Keratinocyte (primary cell): Measurements from ENCODE around the gene CSTF1. TPM values are rescaled to one million over a fixed set of nuclear protein-coding genes. Genes with fewer than 3 reads are reported as not detected.

Experiments
- DNase-seq: peaks from one replicate; pipeline ENCODE4 v3.0.0-alpha.2; 2011; ENCODE audit warnings: low read depth, missing footprints, low spot score
- FAIRE-seq: peaks from 2 replicates; lab custom pipeline; 2011; peaks lifted over from hg19 to GRCh38; lab: Jason Lieb, UNC
- H2AFZ ChIP-seq: 2 replicates; pipeline ENCODE4 v1.6.0; 2012; ENCODE audit warnings: low read length, control low read depth, inconsistent platforms; ENCODE audit not compliant: control insufficient read depth
- H3K27ac ChIP-seq: 2 replicates; pipeline ENCODE4 v1.5.1; 2011; ENCODE audit warnings: low read length; ENCODE audit not compliant: control insufficient read depth, insufficient read depth
- H3K27me3 ChIP-seq: 3 replicates; pipeline ENCODE4 v1.6.0; 2011; ENCODE audit warnings: low read length; ENCODE audit not compliant: control insufficient read depth, insufficient read depth; ENCODE audit errors: extremely low read depth
- H3K36me3 ChIP-seq, 2 experiments: 2 replicates in 1 of 2; 3 replicates in 1 of 2; pipeline ENCODE4 v1.5.1; 2011; ENCODE audit warnings: low read length in 2 of 2, mild to moderate bottlenecking in 1 of 2; ENCODE audit not compliant: control insufficient read depth in 2 of 2, insufficient read depth in 2 of 2; ENCODE audit errors: extremely low read depth in 1 of 2
- H3K4me1 ChIP-seq: 3 replicates; pipeline ENCODE4 v1.5.1; 2011; ENCODE audit warnings: low read length; ENCODE audit not compliant: control insufficient read depth, insufficient read depth; ENCODE audit errors: extremely low read depth
- H3K4me2 ChIP-seq: 3 replicates; pipeline ENCODE4 v1.6.0; 2011; ENCODE audit warnings: low read depth, low read length; ENCODE audit not compliant: control insufficient read depth, insufficient read depth; ENCODE audit errors: extremely low read depth
- H3K4me3 ChIP-seq, 3 experiments: fragments of 200-600 bp in 1 of 3; sonication (generic) in 1 of 3; 2 replicates in 2 of 3; 3 replicates in 1 of 3; pipeline ENCODE4 v1.5.1; 2011 to 2016; ENCODE audit warnings: low read length in 3 of 3, mild to moderate bottlenecking in 3 of 3, control low read depth in 2 of 3, inconsistent platforms in 1 of 3, low read depth in 1 of 3, mixed read lengths in 1 of 3, mixed run types in 1 of 3, moderate library complexity in 1 of 3; ENCODE audit not compliant: control insufficient read depth in 2 of 3, insufficient read depth in 2 of 3; ENCODE audit errors: extremely low read depth in 1 of 3
- H3K79me2 ChIP-seq: 2 replicates; pipeline ENCODE4 v1.6.0; 2012; ENCODE audit warnings: low read length; ENCODE audit not compliant: control insufficient read depth, insufficient read depth
- H3K9ac ChIP-seq: 3 replicates; pipeline ENCODE4 v1.6.0; 2011; ENCODE audit warnings: low read length; ENCODE audit not compliant: control insufficient read depth, insufficient read depth; ENCODE audit errors: extremely low read depth
- H3K9me1 ChIP-seq: 3 replicates; pipeline ENCODE4 v1.6.0; 2011; ENCODE audit warnings: low read length; ENCODE audit not compliant: control insufficient read depth, insufficient read depth; ENCODE audit errors: extremely low read depth
- H3K9me3 ChIP-seq: 2 replicates; pipeline ENCODE4 v1.5.1; 2012; ENCODE audit warnings: low read depth, low read length; ENCODE audit not compliant: control insufficient read depth
- H4K20me1 ChIP-seq: 3 replicates; pipeline ENCODE4 v1.6.0; 2011; ENCODE audit warnings: low read length; ENCODE audit not compliant: control insufficient read depth, insufficient read depth; ENCODE audit errors: extremely low read depth
- EZH2 ChIP-seq: IDR thresholded peaks from one replicate; pipeline ENCODE4 v1.6.1; 2012; ENCODE audit warnings: inconsistent platforms, mild to moderate bottlenecking, low read length, moderate library complexity
- dilution Hi-C: fragments of 300-500 bp; cut with MboI; formaldehyde crosslinking; loops from one replicate; pipeline ENCODE4 v1.7.0; 2020; ENCODE audit warnings: low sequenced_read_pairs; ENCODE audit not compliant: extremely low pct_ligation_motif_present
- polyA plus RNA-seq, 5 experiments: library from polyadenylated mRNA; depleted of rRNA in 3 of 5; stranded (reverse) in 3 of 5; stranded (forward) in 1 of 5; unstranded in 1 of 5; fragments of >200 nt; gene quantifications; 1 replicate in 1 of 5; 2 replicates in 3 of 5; 3 replicates in 1 of 5; pipeline versions ENCODE4 v1.2.1 to v1.2.3, GENCODE V29; 2011 to 2012; ENCODE audit warnings: missing spikeins in 2 of 5, low read depth in 1 of 5, low replicate concordance in 1 of 5
- TF ChIP-seq, protein P1 (sequence below), 3 experiments: IDR thresholded peaks in 1 of 3; conservative IDR thresholded peaks in 1 of 3; optimal IDR thresholded peaks in 1 of 3; 2 replicates in 2 of 3; 3 replicates in 1 of 3; pipeline versions ENCODE3 to v1.5.1; 2011; ENCODE audit warnings: low read length in 3 of 3, mild to moderate bottlenecking in 3 of 3, moderate library complexity in 2 of 3, control low read depth in 1 of 3, inconsistent platforms in 1 of 3; ENCODE audit not compliant: insufficient read depth in 2 of 3; ENCODE audit errors: extremely low read depth in 1 of 3

CSTF1 gene
- polyA plus RNA-seq, 1 donor (not counting 4 experiments of a cell fraction or from before 2014, with no cell fraction given), result 40.3 TPM

DNA sequence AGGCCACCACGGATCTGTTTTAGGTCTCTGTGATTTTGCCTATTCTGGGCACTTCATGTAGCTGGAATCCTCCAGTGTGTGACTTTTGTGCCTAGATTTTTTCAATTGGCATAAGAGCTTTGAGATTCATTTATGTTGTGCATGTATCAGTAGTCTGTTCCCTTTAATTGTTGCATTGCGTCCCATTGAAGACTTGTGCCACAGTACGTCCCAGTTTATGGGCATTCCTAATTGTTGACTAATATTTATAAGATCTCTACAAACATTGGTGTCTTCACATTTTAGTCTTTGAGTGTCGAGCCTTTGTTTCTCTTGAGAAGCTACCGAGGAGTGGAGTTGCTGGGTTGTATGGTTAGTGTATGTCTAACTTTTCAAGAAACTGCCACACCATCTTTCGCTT is 34.4 kb upstream of the CSTF1 start:
- no peaks in the 10 kb centered on the region for H3K9me3 ChIP-seq
- dilution Hi-C loops, result no loop called here
- no peak overlapping the region for H3K4me3 ChIP-seq
- DNase-seq (no peak), FAIRE-seq (no peak)
- H3K9ac ChIP-seq, result no peak overlapping the region
- peak overlapping the region; percentile 62 for H3K4me2 ChIP-seq
- H2AFZ ChIP-seq, result no peak overlapping the region
- TF ChIP-seq, protein P1, sequence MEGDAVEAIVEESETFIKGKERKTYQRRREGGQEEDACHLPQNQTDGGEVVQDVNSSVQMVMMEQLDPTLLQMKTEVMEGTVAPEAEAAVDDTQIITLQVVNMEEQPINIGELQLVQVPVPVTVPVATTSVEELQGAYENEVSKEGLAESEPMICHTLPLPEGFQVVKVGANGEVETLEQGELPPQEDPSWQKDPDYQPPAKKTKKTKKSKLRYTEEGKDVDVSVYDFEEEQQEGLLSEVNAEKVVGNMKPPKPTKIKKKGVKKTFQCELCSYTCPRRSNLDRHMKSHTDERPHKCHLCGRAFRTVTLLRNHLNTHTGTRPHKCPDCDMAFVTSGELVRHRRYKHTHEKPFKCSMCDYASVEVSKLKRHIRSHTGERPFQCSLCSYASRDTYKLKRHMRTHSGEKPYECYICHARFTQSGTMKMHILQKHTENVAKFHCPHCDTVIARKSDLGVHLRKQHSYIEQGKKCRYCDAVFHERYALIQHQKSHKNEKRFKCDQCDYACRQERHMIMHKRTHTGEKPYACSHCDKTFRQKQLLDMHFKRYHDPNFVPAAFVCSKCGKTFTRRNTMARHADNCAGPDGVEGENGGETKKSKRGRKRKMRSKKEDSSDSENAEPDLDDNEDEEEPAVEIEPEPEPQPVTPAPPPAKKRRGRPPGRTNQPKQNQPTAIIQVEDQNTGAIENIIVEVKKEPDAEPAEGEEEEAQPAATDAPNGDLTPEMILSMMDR (optimal IDR thresholded peaks at IDR 0.05 in 1 of 3, IDR thresholded peaks at IDR 0.05 in 1 of 3, conservative IDR thresholded peaks at IDR 0.05 in 1 of 3; ENCODE audit: extremely low read depth in 1 of 3, insufficient read depth in 2 of 3, low read length in 3 of 3), result no peak
- TF ChIP-seq EZH2, result no peak
- H3K27me3 ChIP-seq, result no peaks in the 10 kb centered on the region
- H3K27ac ChIP-seq, result no peak overlapping the region
- H3K9me1 ChIP-seq, result peaks cover 3% of the 10 kb centered on the region
- H4K20me1 ChIP-seq, result no peaks in the 10 kb centered on the region
- H3K79me2 ChIP-seq, result peaks cover 8% of the 10 kb centered on the region
- peaks cover 12% of the 10 kb centered on the region for H3K4me1 ChIP-seq
- H3K36me3 ChIP-seq, result peaks cover 3 to 4% of the 10 kb centered on the region in 2 experiments

DNA sequence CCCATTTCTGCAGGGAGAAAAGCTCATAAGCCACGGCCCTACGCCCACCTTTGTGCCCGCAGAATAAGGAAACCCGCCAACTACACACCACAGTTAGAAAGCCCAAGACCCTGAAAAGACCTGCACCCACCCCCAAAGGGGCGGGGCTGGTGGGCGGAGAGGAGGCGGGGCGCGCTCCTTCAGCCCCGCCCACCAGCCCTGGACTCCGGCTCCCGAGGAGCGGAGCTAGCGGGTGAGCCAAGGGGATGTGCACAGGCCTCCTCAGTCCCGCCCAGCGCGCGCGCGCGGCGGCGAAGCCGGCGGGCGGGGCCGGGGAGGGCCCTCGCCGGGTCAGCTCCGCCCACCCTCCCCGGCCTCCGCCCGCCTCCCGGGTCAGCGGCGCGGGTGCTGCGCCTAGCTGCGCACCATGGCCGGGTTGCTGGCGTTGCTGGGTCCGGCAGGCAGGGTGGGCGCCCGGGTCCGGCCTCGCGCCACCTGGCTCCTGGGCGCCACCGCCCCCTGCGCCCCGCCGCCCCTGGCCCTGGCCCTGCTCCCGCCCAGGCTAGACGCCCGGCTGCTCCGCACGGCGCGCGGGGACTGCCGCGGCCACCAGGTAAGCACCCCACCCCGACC is 33.7 kb upstream of the CSTF1 start, which contains the start of gene FAM210B:
Gene FAM210B, plus strand, starts transcription at position 375 of the 612 bp plus-strand sequence. Its CDS starts 32 bp downstream, at position 407.
- Histone ChIP-seq H2AFZ (peak within 1 kb of the TSS; percentile 92), H4K20me1 (no peaks in the 10 kb centered on the region), H3K9me3 (no peaks in the 10 kb centered on the region), H3K79me2 (peaks cover 8% of the 10 kb centered on the region), H3K27ac (peak within 1 kb of the TSS; percentile 69), H3K27me3 (no peaks in the 10 kb centered on the region), H3K4me3 (peak within 1 kb of the TSS; percentile 81 to 90 (median 84)), H3K36me3 (peaks cover 4 to 5% of the 10 kb centered on the region in 2 experiments), H3K4me1 (peaks cover 12% of the 10 kb centered on the region), H3K9me1 (peaks cover 3% of the 10 kb centered on the region), H3K4me2 (peak within 1 kb of the TSS; percentile 94), H3K9ac (peak within 1 kb of the TSS; percentile 75)
- FAIRE-seq, result no peak
- dilution Hi-C loops, result no loop called here
- TF ChIP-seq, protein P1 (optimal IDR thresholded peaks at IDR 0.05 in 1 of 3, IDR thresholded peaks at IDR 0.05 in 1 of 3, conservative IDR thresholded peaks at IDR 0.05 in 1 of 3; ENCODE audit: extremely low read depth in 1 of 3, insufficient read depth in 2 of 3, low read length in 3 of 3), result no peak
- no peak for TF ChIP-seq EZH2
- DNase-seq, result peak; percentile 11
